D721Med (cell line): ENCODE data around the gene PLA2R1.

Experiments used
- DNase-seq: peaks from one replicate; pipeline ENCODE4 v3.0.0; 2011; ENCODE audit warnings: low spot score; ENCODE audit not compliant: insufficient read length
- FAIRE-seq: peaks from 2 replicates; lab custom pipeline; 2011; peaks lifted over from hg19 to GRCh38; lab: Jason Lieb, UNC
- TF ChIP-seq, protein P1 (sequence below): IDR thresholded peaks from 2 replicates; pipeline ENCODE4 v1.5.1; 2012; ENCODE audit warnings: mild to moderate bottlenecking, control low read depth; ENCODE audit not compliant: insufficient read depth; ENCODE audit errors: missing control alignments

PLA2R1 gene

DNA sequence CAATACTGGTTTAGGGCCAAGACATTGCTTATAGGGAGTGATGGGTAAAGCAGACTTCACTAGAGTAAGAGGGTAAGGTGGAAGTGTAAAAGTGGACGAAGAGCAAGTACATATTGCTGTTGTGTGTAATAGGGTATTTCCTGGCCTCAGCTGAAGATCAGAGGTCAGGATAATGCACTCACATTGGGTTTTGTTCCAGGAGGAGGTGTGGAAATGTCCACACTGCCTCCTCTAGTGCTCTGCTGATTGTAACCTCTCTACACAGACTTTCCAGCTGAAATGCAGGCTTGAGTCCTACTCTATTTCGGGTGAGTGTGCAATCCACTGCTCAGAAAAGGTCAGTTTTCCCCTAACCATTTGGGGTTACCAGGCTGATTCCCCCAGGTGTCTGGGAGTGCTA is 41.7 kb upstream of the PLA2R1 start:
- DNase-seq (no peak), FAIRE-seq (no peak)
- TF ChIP-seq, protein P1, sequence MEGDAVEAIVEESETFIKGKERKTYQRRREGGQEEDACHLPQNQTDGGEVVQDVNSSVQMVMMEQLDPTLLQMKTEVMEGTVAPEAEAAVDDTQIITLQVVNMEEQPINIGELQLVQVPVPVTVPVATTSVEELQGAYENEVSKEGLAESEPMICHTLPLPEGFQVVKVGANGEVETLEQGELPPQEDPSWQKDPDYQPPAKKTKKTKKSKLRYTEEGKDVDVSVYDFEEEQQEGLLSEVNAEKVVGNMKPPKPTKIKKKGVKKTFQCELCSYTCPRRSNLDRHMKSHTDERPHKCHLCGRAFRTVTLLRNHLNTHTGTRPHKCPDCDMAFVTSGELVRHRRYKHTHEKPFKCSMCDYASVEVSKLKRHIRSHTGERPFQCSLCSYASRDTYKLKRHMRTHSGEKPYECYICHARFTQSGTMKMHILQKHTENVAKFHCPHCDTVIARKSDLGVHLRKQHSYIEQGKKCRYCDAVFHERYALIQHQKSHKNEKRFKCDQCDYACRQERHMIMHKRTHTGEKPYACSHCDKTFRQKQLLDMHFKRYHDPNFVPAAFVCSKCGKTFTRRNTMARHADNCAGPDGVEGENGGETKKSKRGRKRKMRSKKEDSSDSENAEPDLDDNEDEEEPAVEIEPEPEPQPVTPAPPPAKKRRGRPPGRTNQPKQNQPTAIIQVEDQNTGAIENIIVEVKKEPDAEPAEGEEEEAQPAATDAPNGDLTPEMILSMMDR = no peak

DNA sequence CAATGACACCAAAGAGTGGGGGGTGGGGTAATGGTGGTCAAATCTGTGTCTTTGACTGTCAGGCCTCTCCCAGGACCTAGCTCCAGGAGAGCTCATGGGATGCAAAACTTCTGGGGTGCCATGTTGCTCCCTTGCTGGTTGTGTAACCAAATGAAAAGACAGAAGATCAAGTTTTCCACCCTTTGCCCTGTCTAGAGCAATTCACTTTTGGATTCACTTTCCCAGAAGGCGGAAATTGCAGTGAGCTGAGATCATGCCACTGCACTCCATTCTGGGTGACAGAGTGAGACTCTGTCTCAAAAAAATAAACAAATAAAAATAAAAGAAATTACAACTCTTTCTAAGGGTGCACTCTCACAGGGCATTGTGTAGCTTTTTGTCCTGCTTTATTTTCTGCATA is 34.9 kb upstream of the PLA2R1 start:
- FAIRE-seq (no peak), DNase-seq (no peak)
- TF ChIP-seq, protein P1 = no peak

DNA sequence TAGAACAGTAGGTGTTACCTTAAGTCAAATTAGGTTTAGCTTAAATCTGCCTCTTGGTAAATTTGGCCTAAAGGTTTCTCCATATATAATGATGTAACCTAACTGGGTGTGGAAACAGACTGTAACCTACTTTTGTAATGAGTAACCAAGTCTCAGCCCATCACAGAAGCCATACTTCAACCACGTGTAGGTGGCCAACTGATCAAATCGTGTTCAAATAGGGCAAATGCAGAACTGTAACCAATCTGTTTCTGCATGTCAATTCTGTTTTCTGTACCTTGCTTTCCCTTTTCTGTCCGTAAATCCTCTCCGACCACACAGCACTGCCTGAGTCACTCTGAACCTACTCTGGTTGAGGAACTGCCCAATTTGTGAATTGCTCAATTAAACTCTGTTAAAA is 34.0 kb upstream of the PLA2R1 start:
- DNase-seq (no peak), FAIRE-seq (no peak)
- TF ChIP-seq, protein P1 = no peak

DNA sequence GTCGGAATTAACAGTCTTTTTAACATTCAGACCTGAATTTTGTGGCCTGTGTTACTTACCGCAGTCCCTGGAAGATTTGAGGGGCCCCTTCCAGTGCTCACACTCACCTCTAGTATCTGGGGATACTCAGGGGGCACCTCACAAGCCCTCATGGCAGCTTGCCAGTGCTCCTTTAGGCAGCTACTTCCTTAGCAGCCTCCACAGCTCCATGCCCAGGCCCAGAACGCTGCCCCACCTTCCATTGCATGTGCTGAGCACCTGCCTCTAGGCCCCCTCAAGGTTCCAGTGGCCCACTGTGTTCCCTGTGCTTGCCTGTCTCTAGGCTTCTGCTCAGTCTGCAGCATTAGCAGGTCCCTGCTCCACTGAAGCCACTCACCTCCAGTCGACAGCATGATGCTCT is 30.0 kb upstream of the PLA2R1 start:
- TF ChIP-seq, protein P1 = no peak
- DNase-seq = no peak
- no peak for FAIRE-seq

- DNase-seq = no peak
- FAIRE-seq = no peak
- TF ChIP-seq, protein P1 = no peak
These were observed 29.0 kb upstream of the PLA2R1 start for GRCh38 chr2:160091381-160091780.

GRCh38 chr2:160087854-160088745 is 25.7 kb upstream of the PLA2R1 start:
- TF ChIP-seq, protein P1 = no peak
- no peak for FAIRE-seq
- no peak for DNase-seq

GRCh38 chr2:160085662-160086061 is 23.2 kb upstream of the PLA2R1 start:
- TF ChIP-seq, protein P1 = no peak
- FAIRE-seq (no peak), DNase-seq (no peak)
